SK-N-SH treated with all-trans-retinoic acid at 6 μM for 48 hours (cell line): ENCODE data around the gene MEF2C.

ENCODE experiments used
- ISL1 ChIP-seq: fragments of 250-450 bp; sonication (Bioruptor Pico); IDR thresholded peaks from 2 replicates; pipeline ENCODE4 v2.1.2; 2022; ENCODE audit warnings: mild to moderate bottlenecking, moderate library complexity
- ZNF70 ChIP-seq: fragments of 450-650 bp; formaldehyde crosslinking; IDR thresholded peaks from 2 replicates; pipeline ENCODE4 v1.5.0; 2020; ENCODE audit warnings: mild to moderate bottlenecking, moderate library complexity

DNA sequence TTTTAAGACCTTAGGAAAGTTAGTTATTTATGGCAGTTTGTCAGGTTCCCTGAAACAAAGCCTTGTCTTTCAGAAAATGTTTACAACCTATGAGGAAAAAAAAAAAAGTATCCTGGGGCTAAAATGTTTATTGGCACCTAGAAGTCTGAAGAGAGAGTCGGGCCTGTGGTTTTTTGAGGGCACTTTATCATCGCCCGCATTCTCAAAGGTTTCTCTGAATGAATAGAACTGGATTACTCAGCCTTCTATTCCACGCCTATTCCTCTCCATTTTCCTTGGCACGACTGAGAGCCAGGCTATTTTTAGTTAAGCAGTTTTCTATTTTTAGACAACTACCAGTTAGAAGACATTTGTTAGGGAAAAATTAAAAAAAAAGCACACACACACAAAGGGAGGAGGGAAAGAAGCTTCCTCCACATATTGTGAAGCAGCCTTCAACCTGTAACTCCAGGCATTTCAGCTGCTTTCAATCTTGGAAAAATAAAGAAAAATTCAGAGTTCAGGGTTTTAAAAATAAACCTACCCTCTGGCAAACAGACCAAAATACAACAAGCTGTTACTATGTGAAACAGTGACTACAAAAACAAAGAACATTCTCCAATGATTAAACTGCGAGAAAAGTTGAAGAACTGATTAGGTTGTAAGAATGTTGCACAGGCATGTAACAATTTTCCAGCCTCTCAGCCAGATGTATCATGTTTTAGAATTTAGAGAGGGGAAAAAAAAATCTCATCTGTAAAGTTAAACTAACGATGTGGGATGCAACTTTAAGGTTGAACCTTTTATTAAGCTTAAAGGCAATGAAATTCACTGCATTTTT is 97.0 kb downstream of the MEF2C start:
- TF ChIP-seq ZNF70 (no peak), ISL1 (CRISPR knock-in tag) (peak; percentile 44; the same call in 1 of the 2 replicates)
